Uterus (tissue), 2 donors: ENCODE measurements around the gene GNAS-AS1.

ENCODE experiments used
- CTCF ChIP-seq, 4 experiments: fragments of 200-600 bp in 2 of 4; fragments of 450-650 bp in 2 of 4; sonication (generic) in 2 of 4; IDR thresholded peaks; one replicate each; pipeline ENCODE4 v1.5.1; 2016 to 2019; ENCODE audit warnings: antibody characterized with exemption in 4 of 4, mild to moderate bottlenecking in 2 of 4, moderate library complexity in 1 of 4
- POLR2A ChIP-seq, 2 donors: fragments of 450-650 bp; IDR thresholded peaks; one replicate each; pipeline ENCODE4 v1.6.1; 2016; ENCODE audit warnings: antibody characterized with exemption in 2 of 2, mild to moderate bottlenecking in 1 of 2, moderate library complexity in 1 of 2

GRCh38 chr20:58828136-58828535 lies 22.6 kb downstream of the GNAS-AS1 start:
- no peak for TF ChIP-seq CTCF (IDR thresholded peaks at IDR 0.05)
- TF ChIP-seq POLR2A (IDR thresholded peaks at IDR 0.05): no peak
